ENCODE results near the gene MYLK. TPM values are rescaled to one million over a fixed set of nuclear protein-coding genes. Genes with fewer than 3 reads are reported as not detected.

The MYLK gene
- total RNA-seq, 1 experiment from 2014 or later, result 3.1 TPM

GRCh38 chr3:123636431-123636841 is 247.7 kb downstream of the MYLK start:
- Histone ChIP-seq H3K36me3 (replicated peaks; ENCODE audit: control insufficient read depth, insufficient read depth, low read length) (no peaks in the 10 kb centered on the region), H3K4me3 (ENCODE audit: insufficient read depth, low read depth, low read length) (no peak overlapping the region), H3K27me3 (ENCODE audit: control insufficient read depth, insufficient read depth, low read length) (no peaks in the 10 kb centered on the region)
- DNase-seq, result peak; percentile 93

GRCh38 chr3:123635717-123636116 is 248.4 kb downstream of the MYLK start:
- Histone ChIP-seq H3K4me3 (ENCODE audit: insufficient read depth, low read depth, low read length) (no peak overlapping the region), H3K27me3 (ENCODE audit: control insufficient read depth, insufficient read depth, low read length) (no peaks in the 10 kb centered on the region), H3K36me3 (replicated peaks; ENCODE audit: control insufficient read depth, insufficient read depth, low read length) (no peaks in the 10 kb centered on the region)
- no peak for DNase-seq

- no peak overlapping the region for H3K4me3 ChIP-seq (ENCODE audit: insufficient read depth, low read depth, low read length)
- DNase-seq, result peak; percentile 72
- H3K36me3 ChIP-seq (replicated peaks; ENCODE audit: control insufficient read depth, insufficient read depth, low read length), result no peaks in the 10 kb centered on the region
- no peaks in the 10 kb centered on the region for H3K27me3 ChIP-seq (ENCODE audit: control insufficient read depth, insufficient read depth, low read length)
These were observed 248.9 kb downstream of the MYLK start for GRCh38 chr3:123635217-123635616.

GRCh38 chr3:123634149-123635051 is 249.7 kb downstream of the MYLK start:
- H3K4me3 ChIP-seq (ENCODE audit: insufficient read depth, low read depth, low read length), result no peak overlapping the region
- peak; percentile 32 for DNase-seq

GRCh38 chr3:123633530-123633929 is 250.6 kb downstream of the MYLK start:
- no peaks in the 10 kb centered on the region for H3K36me3 ChIP-seq (replicated peaks; ENCODE audit: control insufficient read depth, insufficient read depth, low read length)
- no peak overlapping the region for H3K4me3 ChIP-seq (ENCODE audit: insufficient read depth, low read depth, low read length)
- DNase-seq, result peak; percentile 2
- no peaks in the 10 kb centered on the region for H3K27me3 ChIP-seq (ENCODE audit: control insufficient read depth, insufficient read depth, low read length)

More at GRCh38 chr3:123634149-123635051, 249.7 kb downstream of the MYLK start:
- no peaks in the 10 kb centered on the region for H3K27me3 ChIP-seq (ENCODE audit: control insufficient read depth, insufficient read depth, low read length)
- no peaks in the 10 kb centered on the region for H3K36me3 ChIP-seq (replicated peaks; ENCODE audit: control insufficient read depth, insufficient read depth, low read length)

- no peaks in the 10 kb centered on the region for H3K36me3 ChIP-seq (replicated peaks; ENCODE audit: control insufficient read depth, insufficient read depth, low read length)
- DNase-seq, result peak; percentile 64
- H3K4me3 ChIP-seq (ENCODE audit: insufficient read depth, low read depth, low read length), result no peak overlapping the region
- H3K27me3 ChIP-seq (ENCODE audit: control insufficient read depth, insufficient read depth, low read length), result no peaks in the 10 kb centered on the region
These were observed 251.9 kb downstream of the MYLK start for GRCh38 chr3:123632161-123632655.

- peak; percentile 60 for DNase-seq
- Histone ChIP-seq H3K27me3 (ENCODE audit: control insufficient read depth, insufficient read depth, low read length) (no peaks in the 10 kb centered on the region), H3K36me3 (replicated peaks; ENCODE audit: control insufficient read depth, insufficient read depth, low read length) (no peaks in the 10 kb centered on the region), H3K4me3 (ENCODE audit: insufficient read depth, low read depth, low read length) (no peak overlapping the region)
These were observed 254.4 kb downstream of the MYLK start for GRCh38 chr3:123629747-123630047.

GRCh38 chr3:123628996-123629746 is 255.0 kb downstream of the MYLK start:
- no peaks in the 10 kb centered on the region for H3K27me3 ChIP-seq (ENCODE audit: control insufficient read depth, insufficient read depth, low read length)
- no peaks in the 10 kb centered on the region for H3K36me3 ChIP-seq (replicated peaks; ENCODE audit: control insufficient read depth, insufficient read depth, low read length)
- DNase-seq, result no peak
- H3K4me3 ChIP-seq (ENCODE audit: insufficient read depth, low read depth, low read length), result no peak overlapping the region

GRCh38 chr3:123627673-123628670 is 256.2 kb downstream of the MYLK start:
- DNase-seq, result no peak
- no peak overlapping the region for H3K4me3 ChIP-seq (ENCODE audit: insufficient read depth, low read depth, low read length)
- no peaks in the 10 kb centered on the region for H3K36me3 ChIP-seq (replicated peaks; ENCODE audit: control insufficient read depth, insufficient read depth, low read length)
- H3K27me3 ChIP-seq (ENCODE audit: control insufficient read depth, insufficient read depth, low read length), result no peaks in the 10 kb centered on the region

GRCh38 chr3:123626881-123627280 is 257.3 kb downstream of the MYLK start:
- H3K4me3 ChIP-seq (ENCODE audit: insufficient read depth, low read depth, low read length), result no peak overlapping the region
- no peak for DNase-seq
- no peaks in the 10 kb centered on the region for H3K36me3 ChIP-seq (replicated peaks; ENCODE audit: control insufficient read depth, insufficient read depth, low read length)
- no peaks in the 10 kb centered on the region for H3K27me3 ChIP-seq (ENCODE audit: control insufficient read depth, insufficient read depth, low read length)

GRCh38 chr3:123624302-123624701 is 259.8 kb downstream of the MYLK start:
- Histone ChIP-seq H3K4me3 (ENCODE audit: insufficient read depth, low read depth, low read length) (no peak overlapping the region), H3K36me3 (replicated peaks; ENCODE audit: control insufficient read depth, insufficient read depth, low read length) (no peaks in the 10 kb centered on the region), H3K27me3 (ENCODE audit: control insufficient read depth, insufficient read depth, low read length) (no peaks in the 10 kb centered on the region)
- no peak for DNase-seq

- Histone ChIP-seq H3K4me3 (ENCODE audit: insufficient read depth, low read depth, low read length) (no peak overlapping the region), H3K36me3 (replicated peaks; ENCODE audit: control insufficient read depth, insufficient read depth, low read length) (no peaks in the 10 kb centered on the region), H3K27me3 (ENCODE audit: control insufficient read depth, insufficient read depth, low read length) (no peaks in the 10 kb centered on the region)
- no peak for DNase-seq
These were observed 260.7 kb downstream of the MYLK start for GRCh38 chr3:123623346-123623880.

DNA sequence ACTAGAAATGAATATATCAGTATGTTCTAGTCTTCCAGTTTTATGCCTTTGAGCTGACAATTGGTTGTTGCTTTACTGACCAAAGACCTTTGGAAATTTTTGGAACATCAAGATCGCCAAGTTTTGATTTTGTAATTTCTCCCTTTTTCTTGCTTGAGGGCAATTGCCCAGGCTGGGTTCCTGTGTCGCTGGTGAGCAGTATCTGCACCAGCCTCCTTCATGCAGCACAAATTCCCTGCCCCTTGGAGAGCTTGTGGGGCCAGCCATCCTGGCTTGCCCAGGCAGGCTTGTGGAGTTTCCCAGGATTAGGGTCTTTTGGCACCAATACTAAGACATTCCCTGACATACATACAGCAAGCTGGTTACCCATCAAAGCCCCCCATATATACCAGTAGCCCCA is 261.4 kb downstream of the MYLK start:
- Histone ChIP-seq H3K27me3 (ENCODE audit: control insufficient read depth, insufficient read depth, low read length) (no peaks in the 10 kb centered on the region), H3K4me3 (ENCODE audit: insufficient read depth, low read depth, low read length) (no peak overlapping the region)
- no peak for DNase-seq

DNA sequence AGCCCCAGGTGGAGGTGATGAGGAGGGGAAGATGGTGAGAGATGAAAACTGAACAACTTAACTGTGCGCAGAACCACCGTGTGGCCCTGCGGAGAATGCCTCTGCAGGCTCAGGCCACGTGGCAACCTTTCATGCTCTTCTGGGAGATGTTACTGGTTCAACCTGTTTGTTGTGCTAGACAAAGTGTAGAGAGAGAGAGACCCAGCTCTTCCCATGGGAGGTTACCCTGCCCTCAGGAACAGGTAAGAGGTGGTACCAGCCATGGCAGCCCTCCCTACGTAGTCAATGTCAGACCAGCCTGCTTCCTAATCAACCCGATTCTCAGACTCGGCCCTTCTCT is 262.3 kb downstream of the MYLK start:
- H3K4me3 ChIP-seq (ENCODE audit: insufficient read depth, low read depth, low read length), result no peak overlapping the region
- no peaks in the 10 kb centered on the region for H3K36me3 ChIP-seq (replicated peaks; ENCODE audit: control insufficient read depth, insufficient read depth, low read length)
- H3K27me3 ChIP-seq (ENCODE audit: control insufficient read depth, insufficient read depth, low read length), result no peaks in the 10 kb centered on the region
- DNase-seq, result no peak

More for the DNA sequence above, 261.4 kb downstream of the MYLK start:
- no peaks in the 10 kb centered on the region for H3K36me3 ChIP-seq (replicated peaks; ENCODE audit: control insufficient read depth, insufficient read depth, low read length)
